HEK293 (cell line): Measurements from ENCODE around the gene CPNE1.

Experiments
- CTCF ChIA-PET: fragments of 350-600 bp; formaldehyde crosslinking; extraction: SDS; loops from one replicate; lab custom pipeline; 2021; ENCODE audit warnings: antibody characterized with exemption; lab: Yijun Ruan, JAX
- POLR2A ChIA-PET: fragments of 300-600 bp; formaldehyde crosslinking; extraction: SDS; loops from one replicate; lab custom pipeline; 2020; ENCODE audit warnings: antibody characterized with exemption, inconsistent platforms; lab: Yijun Ruan, JAX
- H3K27ac ChIP-seq: fragments of 200-500 bp; sonication (Bioruptor generic); 2 replicates; pipeline ENCODE4 v1.5.1; 2014; ENCODE audit warnings: low read depth, low read length, control low read depth, inconsistent platforms; ENCODE audit errors: extremely low read depth
- H3K36me3 ChIP-seq, 2 experiments: fragments of 200-500 bp in 1 of 2; sonication (Bioruptor generic) in 1 of 2; 1 replicate in 1 of 2; 2 replicates in 1 of 2; pipeline ENCODE4 v1.5.1; 2014 to 2017; ENCODE audit warnings: inconsistent platforms in 2 of 2, low read length in 2 of 2; ENCODE audit not compliant: control insufficient read depth in 2 of 2, insufficient read depth in 1 of 2
- H3K4me1 ChIP-seq: fragments of 200-500 bp; sonication (Bioruptor generic); 2 replicates; pipeline ENCODE4 v1.5.1; 2014; ENCODE audit warnings: mild to moderate bottlenecking, low read length, inconsistent platforms; ENCODE audit not compliant: control insufficient read depth, insufficient read depth
- H3K4me3 ChIP-seq: 2 replicates; pipeline ENCODE4 v1.5.1; 2011; ENCODE audit warnings: low read depth, mild to moderate bottlenecking, control low read depth, low read length, moderate library complexity
- H3K9me3 ChIP-seq: fragments of 200-500 bp; sonication (Bioruptor generic); 2 replicates; pipeline ENCODE4 v1.5.1; 2014; ENCODE audit warnings: low read depth, low read length, inconsistent platforms; ENCODE audit not compliant: control insufficient read depth, insufficient read depth
- HOXC10 ChIP-seq: sonication (generic); formaldehyde crosslinking; IDR thresholded peaks from 2 replicates; pipeline ENCODE4 v1.8.1; 2023; ENCODE audit warnings: mild to moderate bottlenecking, missing genetic modification reagents
- KLF8 ChIP-seq: fragments of 450-650 bp; formaldehyde crosslinking; IDR thresholded peaks from 2 replicates; pipeline ENCODE4 v1.5.1; 2016; ENCODE audit warnings: missing biosample characterization, missing genetic modification characterization
- SCRT2 ChIP-seq: fragments of 450-650 bp; formaldehyde crosslinking; IDR thresholded peaks from 2 replicates; pipeline ENCODE4 v1.5.1; 2016; ENCODE audit warnings: missing biosample characterization, missing genetic modification characterization
- YY2 ChIP-seq: fragments of 450-650 bp; formaldehyde crosslinking; IDR thresholded peaks from 2 replicates; pipeline ENCODE4 v1.5.1; 2016; ENCODE audit warnings: missing biosample characterization, missing genetic modification characterization
- ZNF211 ChIP-seq: fragments of 450-650 bp; formaldehyde crosslinking; IDR thresholded peaks from 2 replicates; pipeline ENCODE4 v1.5.1; 2016; ENCODE audit warnings: low read depth, missing biosample characterization, missing genetic modification characterization
- ZNF239 ChIP-seq: fragments of 450-650 bp; formaldehyde crosslinking; IDR thresholded peaks from 2 replicates; pipeline ENCODE4 v1.5.1; 2016; ENCODE audit warnings: missing biosample characterization, missing genetic modification characterization
- ZNF292 ChIP-seq: fragments of 450-650 bp; formaldehyde crosslinking; IDR thresholded peaks from 2 replicates; pipeline ENCODE4 v1.5.1; 2016; ENCODE audit warnings: low read depth, missing biosample characterization, missing genetic modification characterization, borderline replicate concordance
- ZNF404 ChIP-seq: fragments of 450-650 bp; formaldehyde crosslinking; IDR thresholded peaks from 2 replicates; pipeline ENCODE4 v1.5.1; 2017; ENCODE audit warnings: missing biosample characterization, missing genetic modification characterization
- ZNF501 ChIP-seq: fragments of 450-650 bp; formaldehyde crosslinking; IDR thresholded peaks from 2 replicates; pipeline ENCODE4 v1.5.1; 2016; ENCODE audit warnings: missing biosample characterization, missing genetic modification characterization
- ZNF529 ChIP-seq: fragments of 450-650 bp; formaldehyde crosslinking; IDR thresholded peaks from 2 replicates; pipeline ENCODE4 v1.5.1; 2017; ENCODE audit warnings: missing genetic modification characterization, missing biosample characterization; ENCODE audit not compliant: insufficient replicate concordance
- ZNF555 ChIP-seq: fragments of 450-650 bp; formaldehyde crosslinking; conservative IDR thresholded peaks from 2 replicates; pipeline ENCODE4 v1.5.1; 2017; ENCODE audit warnings: missing biosample characterization, mild to moderate bottlenecking, missing genetic modification characterization, inconsistent platforms
- ZNF596 ChIP-seq: fragments of 450-650 bp; IDR thresholded peaks from 2 replicates; pipeline ENCODE4 v1.5.0; 2018; ENCODE audit warnings: missing biosample characterization, mild to moderate bottlenecking, missing genetic modification characterization, moderate library complexity
- ZNF677 ChIP-seq: fragments of 450-650 bp; IDR thresholded peaks from 2 replicates; pipeline ENCODE4 v1.5.0; 2018; ENCODE audit warnings: missing biosample characterization, mild to moderate bottlenecking, missing genetic modification characterization, moderate library complexity
- ZNF785 ChIP-seq: fragments of 450-650 bp; formaldehyde crosslinking; IDR thresholded peaks from 2 replicates; pipeline ENCODE4 v1.5.1; 2016; ENCODE audit warnings: missing biosample characterization, missing genetic modification characterization
- ZNF791 ChIP-seq: fragments of 450-650 bp; formaldehyde crosslinking; IDR thresholded peaks from 2 replicates; pipeline ENCODE4 v1.5.1; 2016; ENCODE audit warnings: missing biosample characterization, missing genetic modification characterization
- TF ChIP-seq, protein P1 (sequence below): fragments of 450-650 bp; formaldehyde crosslinking; IDR thresholded peaks from 2 replicates; pipeline ENCODE4 v1.5.1; 2017; ENCODE audit warnings: missing biosample characterization, missing genetic modification characterization
- TF ChIP-seq, protein P2 (sequence below): sonication (generic); formaldehyde crosslinking; IDR thresholded peaks from 2 replicates; pipeline ENCODE4 v1.8.1; 2022; ENCODE audit warnings: mild to moderate bottlenecking, moderate library complexity, missing genetic modification reagents
- TF ChIP-seq, protein P3 (sequence below): fragments of 450-650 bp; formaldehyde crosslinking; IDR thresholded peaks from 2 replicates; pipeline ENCODE4 v1.5.1; 2016; ENCODE audit warnings: missing biosample characterization, missing genetic modification characterization
- TF ChIP-seq, protein P4 (sequence below): fragments of 450-650 bp; formaldehyde crosslinking; IDR thresholded peaks from 2 replicates; pipeline ENCODE4 v1.5.1; 2016; ENCODE audit warnings: missing biosample characterization, missing genetic modification characterization

The CPNE1 gene

DNA sequence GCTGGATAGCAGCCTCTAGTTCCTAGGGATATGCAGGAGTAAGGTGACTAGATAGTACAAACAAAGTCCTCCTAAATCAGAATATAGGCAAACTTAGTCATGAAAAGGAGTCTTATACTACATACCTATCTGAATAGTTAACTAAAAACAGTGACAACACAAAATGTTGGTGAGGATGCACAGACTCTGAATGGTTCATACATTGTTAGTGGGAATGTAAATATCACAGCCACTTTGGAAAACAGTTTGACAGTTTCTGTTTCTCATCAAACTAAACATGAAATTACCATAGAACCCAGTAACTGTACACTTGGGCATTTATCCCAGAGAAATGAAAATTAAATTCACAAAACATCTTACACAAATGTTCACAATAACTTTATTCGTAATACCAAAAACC, 17.3 kb upstream of the CPNE1 start (continued):
- TF ChIP-seq, protein P1, sequence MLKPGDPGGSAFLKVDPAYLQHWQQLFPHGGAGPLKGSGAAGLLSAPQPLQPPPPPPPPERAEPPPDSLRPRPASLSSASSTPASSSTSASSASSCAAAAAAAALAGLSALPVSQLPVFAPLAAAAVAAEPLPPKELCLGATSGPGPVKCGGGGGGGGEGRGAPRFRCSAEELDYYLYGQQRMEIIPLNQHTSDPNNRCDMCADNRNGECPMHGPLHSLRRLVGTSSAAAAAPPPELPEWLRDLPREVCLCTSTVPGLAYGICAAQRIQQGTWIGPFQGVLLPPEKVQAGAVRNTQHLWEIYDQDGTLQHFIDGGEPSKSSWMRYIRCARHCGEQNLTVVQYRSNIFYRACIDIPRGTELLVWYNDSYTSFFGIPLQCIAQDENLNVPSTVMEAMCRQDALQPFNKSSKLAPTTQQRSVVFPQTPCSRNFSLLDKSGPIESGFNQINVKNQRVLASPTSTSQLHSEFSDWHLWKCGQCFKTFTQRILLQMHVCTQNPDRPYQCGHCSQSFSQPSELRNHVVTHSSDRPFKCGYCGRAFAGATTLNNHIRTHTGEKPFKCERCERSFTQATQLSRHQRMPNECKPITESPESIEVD (tag by site-specific recombination): no peak
- TF ChIP-seq ZNF404 (no peak), ZNF501 (tag by site-specific recombination) (no peak), ZNF292 (tag by site-specific recombination) (no peak), YY2 (no peak), ZNF211 (tag by site-specific recombination) (no peak), ZNF677 (no peak), ZNF596 (tag by site-specific recombination) (no peak), SCRT2 (tag by site-specific recombination) (no peak), ZNF529 (tag by site-specific recombination) (no peak), ZNF239 (tag by site-specific recombination) (no peak), KLF8 (tag by site-specific recombination) (no peak), ZNF555 (tag by site-specific recombination) (no peak)
- TF ChIP-seq, protein P2, sequence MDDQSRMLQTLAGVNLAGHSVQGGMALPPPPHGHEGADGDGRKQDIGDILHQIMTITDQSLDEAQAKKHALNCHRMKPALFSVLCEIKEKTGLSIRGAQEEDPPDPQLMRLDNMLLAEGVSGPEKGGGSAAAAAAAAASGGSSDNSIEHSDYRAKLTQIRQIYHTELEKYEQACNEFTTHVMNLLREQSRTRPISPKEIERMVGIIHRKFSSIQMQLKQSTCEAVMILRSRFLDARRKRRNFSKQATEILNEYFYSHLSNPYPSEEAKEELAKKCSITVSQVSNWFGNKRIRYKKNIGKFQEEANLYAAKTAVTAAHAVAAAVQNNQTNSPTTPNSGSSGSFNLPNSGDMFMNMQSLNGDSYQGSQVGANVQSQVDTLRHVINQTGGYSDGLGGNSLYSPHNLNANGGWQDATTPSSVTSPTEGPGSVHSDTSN: no peak
- TF ChIP-seq, protein P3, sequence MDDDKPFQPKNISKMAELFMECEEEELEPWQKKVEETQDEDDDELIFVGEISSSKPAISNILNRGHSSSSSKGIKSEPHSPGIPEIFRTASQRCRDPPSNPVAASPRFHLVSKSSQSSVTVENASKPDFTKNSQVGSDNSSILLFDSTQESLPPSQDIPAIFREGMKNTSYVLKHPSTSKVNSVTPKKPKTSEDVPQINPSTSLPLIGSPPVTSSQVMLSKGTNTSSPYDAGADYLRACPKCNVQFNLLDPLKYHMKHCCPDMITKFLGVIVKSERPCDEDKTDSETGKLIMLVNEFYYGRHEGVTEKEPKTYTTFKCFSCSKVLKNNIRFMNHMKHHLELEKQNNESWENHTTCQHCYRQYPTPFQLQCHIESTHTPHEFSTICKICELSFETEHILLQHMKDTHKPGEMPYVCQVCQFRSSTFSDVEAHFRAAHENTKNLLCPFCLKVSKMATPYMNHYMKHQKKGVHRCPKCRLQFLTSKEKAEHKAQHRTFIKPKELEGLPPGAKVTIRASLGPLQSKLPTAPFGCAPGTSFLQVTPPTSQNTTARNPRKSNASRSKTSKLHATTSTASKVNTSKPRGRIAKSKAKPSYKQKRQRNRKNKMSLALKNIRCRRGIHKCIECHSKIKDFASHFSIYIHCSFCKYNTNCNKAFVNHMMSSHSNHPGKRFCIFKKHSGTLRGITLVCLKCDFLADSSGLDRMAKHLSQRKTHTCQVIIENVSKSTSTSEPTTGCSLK: no peak

DNA sequence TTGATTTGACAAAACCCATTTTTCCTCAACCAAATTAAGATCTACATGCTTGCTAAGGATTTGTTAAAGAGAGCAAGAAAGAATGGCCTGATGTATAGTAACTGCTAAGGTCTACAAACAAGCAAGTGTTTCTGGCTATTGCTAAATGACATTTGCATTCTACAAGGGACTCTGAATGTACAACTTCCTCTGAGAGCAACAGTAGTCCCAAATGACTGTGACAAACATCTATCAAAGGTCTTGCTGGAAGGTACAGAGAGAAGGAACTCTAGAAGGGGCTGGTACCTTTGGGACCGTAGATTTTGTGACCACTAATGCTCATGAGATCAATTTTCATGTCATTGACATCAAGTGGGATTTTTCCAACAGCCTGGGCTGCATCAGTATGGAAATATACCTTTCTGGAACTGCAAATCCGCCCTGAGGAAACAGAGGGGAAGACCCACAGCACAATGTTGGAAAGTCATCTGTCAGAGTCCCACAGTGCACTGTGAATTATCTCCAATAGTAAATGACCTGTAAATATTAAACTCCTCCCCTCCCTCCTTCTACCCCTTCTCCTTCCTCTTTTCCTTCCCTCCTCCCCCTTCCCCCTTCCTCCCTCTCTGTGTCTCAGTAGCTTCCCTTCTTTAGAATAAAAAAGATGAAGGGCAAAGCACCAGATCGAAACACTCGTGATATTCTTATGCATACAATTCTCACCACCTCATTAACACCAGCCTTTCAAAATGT, 15.9 kb upstream of the CPNE1 start:
- H3K4me3 ChIP-seq: no peak overlapping the region
- no peak overlapping the region for H3K27ac ChIP-seq
- POLR2A ChIA-PET: interaction anchor here (0.7 to 1.6 kb wide), 2 partner anchors 17 to 201 kb away, joined by 3 to 6 read pairs; partner anchors contain the start of genes CPNE1 and RBM12
- peaks cover 0 to 11% of the 10 kb centered on the region in 2 experiments; a peak in 2 of 3 replicates for H3K36me3 ChIP-seq
- CTCF ChIA-PET: interaction anchor here (0.7 kb wide), 1 partner anchor 52 kb away, joined by 3 read pairs; no protein-coding TSS in a partner anchor
- TF ChIP-seq HOXC10 (CRISPR knock-in tag): no peak
- TF ChIP-seq, protein P4, sequence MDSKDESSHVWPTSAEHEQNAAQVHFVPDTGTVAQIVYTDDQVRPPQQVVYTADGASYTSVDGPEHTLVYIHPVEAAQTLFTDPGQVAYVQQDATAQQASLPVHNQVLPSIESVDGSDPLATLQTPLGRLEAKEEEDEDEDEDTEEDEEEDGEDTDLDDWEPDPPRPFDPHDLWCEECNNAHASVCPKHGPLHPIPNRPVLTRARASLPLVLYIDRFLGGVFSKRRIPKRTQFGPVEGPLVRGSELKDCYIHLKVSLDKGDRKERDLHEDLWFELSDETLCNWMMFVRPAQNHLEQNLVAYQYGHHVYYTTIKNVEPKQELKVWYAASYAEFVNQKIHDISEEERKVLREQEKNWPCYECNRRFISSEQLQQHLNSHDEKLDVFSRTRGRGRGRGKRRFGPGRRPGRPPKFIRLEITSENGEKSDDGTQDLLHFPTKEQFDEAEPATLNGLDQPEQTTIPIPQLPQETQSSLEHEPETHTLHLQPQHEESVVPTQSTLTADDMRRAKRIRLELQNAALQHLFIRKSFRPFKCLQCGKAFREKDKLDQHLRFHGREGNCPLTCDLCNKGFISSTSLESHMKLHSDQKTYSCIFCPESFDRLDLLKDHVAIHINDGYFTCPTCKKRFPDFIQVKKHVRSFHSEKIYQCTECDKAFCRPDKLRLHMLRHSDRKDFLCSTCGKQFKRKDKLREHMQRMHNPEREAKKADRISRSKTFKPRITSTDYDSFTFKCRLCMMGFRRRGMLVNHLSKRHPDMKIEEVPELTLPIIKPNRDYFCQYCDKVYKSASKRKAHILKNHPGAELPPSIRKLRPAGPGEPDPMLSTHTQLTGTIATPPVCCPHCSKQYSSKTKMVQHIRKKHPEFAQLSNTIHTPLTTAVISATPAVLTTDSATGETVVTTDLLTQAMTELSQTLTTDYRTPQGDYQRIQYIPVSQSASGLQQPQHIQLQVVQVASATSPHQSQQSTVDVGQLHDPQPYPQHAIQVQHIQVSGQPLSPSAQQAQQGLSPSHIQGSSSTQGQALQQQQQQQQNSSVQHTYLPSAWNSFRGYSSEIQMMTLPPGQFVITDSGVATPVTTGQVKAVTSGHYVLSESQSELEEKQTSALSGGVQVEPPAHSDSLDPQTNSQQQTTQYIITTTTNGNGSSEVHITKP (tag by site-specific recombination): no peak
- no peak for TF ChIP-seq ZNF785 (tag by site-specific recombination)
- no peak for TF ChIP-seq ZNF791
- no peaks in the 10 kb centered on the region for H3K9me3 ChIP-seq
- no peaks in the 10 kb centered on the region for H3K4me1 ChIP-seq
